GM10847 (cell line): ENCODE results near the gene C1orf21.

Source experiments
- POLR2A ChIP-seq: IDR thresholded peaks from 2 replicates; pipeline ENCODE4 v1.6.1; 2011; ENCODE audit not compliant: insufficient read length; ENCODE audit errors: extremely low read depth

Gene C1orf21

DNA sequence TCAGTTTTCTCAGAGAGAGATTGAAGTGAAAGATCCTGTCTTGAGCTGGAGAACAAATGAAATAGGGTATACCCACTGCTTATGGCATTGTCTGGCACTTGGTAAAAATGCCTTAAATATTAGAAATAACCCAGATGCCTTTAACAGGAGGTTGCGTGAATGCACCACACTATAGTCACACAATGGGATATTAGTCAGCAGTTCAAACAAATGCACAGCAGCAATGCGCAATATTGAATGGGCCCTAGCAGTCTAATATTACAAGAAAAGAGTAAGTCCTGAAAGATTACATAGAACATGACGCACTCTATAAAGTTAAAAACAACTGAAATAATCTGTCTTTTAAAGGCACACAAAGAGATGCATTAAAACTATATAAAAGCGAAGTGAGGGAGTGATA, 206.8 kb downstream of the C1orf21 start:
- no peak for TF ChIP-seq POLR2A

DNA sequence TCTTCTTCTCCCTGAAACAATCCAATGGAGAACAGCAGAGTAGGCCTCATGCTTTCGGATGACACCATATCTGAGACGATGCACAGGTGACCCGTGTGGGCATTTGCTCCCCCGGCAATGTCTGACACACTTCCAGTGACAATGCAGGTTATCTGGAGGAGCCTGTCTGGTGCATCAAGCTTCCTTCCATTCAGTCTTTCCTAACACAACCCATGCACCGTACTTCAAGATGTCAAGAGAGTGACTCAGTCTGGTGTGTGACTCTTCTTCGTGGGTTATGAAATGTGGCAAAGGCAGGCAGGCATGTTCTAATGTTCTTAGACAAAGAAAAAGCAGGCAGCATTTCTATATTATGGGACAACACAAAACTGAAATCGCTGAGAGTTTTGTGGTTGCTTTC, 208.8 kb downstream of the C1orf21 start:
- no peak for TF ChIP-seq POLR2A

DNA sequence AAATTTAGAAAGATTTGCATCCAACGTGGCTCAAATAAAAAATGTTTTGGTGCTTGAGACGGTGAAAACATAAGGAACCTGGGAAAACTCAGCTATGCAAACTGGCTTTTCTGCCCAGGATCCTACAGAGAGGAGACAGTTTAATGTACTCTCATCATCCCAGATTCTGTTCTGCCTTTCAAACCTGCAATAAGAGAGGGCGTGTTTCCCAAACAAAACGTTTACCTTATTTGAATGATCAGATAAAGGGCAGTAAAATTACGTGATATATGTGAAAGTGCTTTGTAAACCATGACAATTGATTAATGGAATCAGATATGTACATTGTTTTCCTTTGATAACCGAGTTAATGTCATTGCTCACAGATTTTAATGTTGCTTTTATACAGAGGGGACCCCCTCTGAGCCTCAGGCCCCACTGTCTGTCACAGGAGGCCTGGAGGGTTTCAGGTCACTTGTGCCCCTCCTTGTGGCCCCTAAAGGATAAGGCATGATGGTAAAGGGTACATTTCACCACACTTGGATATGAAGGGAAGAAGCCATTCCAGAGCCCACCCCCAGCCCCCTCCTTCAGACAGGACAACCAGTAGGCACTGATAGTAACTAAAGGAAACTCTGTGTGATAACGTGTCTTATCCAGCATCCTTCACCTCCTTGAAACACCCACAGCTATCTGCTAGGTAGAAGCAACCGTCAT, 210.3 kb downstream of the C1orf21 start:
- no peak for TF ChIP-seq POLR2A

DNA sequence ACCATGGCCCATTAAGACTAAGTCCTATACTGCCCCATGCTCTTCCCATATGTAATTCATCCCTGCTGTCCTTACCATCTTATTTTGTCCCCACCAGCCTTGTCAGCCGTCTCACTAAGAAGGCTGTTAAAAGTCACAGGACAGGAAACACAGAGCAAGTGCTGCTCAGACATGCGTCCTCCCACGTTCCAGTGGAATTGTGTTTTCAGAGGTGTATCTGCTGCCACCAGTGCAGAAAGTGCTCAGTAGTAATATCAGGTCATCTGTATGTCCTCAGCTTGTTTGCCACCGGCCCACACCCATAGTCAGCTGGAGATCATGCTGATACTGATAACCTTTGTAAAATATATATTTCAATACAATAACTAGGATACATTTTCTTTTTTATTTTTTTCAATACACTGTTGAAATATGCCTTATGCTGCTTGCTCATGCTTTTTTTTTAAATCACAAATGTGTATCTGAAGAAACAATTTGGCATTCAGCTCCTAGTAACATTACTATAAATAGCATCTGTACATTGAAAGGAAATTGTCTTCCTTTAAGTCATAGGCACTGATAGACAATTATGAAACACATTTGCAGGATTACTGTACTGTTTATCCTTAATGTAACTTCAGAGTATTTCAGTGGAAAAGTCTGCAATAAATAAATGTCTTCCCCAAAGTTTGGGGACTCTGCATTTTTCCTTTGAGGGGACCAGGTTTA, 211.0 kb downstream of the C1orf21 start:
- TF ChIP-seq POLR2A: no peak

DNA sequence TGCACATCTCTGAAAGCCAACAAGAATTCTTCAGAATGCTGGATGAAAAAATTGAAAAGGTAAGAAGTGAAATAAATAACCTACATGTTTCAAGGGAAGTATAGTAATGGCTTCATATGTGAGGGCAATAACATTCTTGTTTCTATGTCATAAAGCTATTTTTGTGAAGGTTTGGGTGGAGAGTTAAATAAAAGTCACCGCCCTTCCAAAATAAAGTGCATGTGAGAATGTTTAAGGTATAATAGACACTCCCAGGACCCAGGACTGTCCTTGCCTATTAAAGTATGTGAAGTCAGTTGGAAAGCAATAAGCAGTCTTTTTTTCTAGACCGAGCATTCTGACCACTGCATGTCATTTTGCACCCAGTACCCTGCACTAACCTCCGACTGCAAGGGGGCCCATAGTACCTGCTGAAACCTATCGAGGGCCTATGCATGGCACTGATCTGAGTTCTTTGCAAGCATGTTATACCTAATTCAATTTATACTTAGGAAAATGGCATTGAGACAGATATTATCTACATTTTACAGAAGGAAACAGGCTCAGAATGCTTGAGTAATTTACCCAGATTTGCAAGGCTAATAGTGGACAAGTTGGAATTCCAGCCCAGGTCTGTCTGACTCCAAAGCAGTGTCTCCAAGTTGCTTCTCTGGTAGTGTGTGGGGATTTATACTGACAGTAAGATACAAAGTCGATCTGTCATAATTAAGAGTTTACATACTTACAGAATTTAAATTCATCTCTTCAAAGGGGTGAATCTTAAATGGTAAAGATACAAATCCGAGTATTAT, 211.8 kb downstream of the C1orf21 start:
- no peak for TF ChIP-seq POLR2A

DNA sequence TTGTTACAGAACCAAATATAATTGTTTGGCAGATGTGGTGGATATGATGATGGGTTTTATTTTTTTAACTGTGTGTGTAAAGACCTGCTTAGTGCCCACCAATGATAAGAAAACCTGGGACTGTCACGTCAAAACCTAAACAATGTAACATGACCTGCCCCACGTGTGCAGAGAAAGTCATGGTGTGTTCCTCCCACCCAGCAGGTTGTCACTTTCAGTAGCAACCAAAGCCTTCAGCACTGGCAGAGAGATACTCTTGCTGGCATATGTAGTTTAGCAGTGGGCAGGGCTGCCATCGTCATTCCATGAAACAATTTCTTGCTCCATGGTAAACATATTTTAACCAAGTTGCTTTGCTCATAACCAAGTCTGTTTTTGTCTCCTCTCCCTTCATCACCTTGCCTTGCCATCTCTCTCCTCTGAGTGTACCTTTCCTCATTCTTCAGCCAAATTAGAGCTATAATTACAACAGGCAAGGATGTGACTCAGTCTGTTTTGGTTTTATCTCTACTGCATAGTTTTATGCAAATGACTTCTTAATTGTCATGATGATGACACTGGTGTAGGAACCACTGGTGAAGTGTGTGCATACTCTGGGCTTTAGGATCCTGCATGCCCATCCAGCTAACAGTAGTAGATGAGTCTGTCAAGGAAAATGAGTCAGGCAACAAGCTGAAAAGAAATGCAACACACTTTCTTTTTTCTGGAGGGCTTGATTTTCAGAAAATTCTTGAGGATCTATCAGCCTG, 217.5 kb downstream of the C1orf21 start:
- TF ChIP-seq POLR2A: no peak

- no peak for TF ChIP-seq POLR2A
Observed at GRCh38 chr1:184605941-184606340, 219.1 kb downstream of the C1orf21 start.

DNA sequence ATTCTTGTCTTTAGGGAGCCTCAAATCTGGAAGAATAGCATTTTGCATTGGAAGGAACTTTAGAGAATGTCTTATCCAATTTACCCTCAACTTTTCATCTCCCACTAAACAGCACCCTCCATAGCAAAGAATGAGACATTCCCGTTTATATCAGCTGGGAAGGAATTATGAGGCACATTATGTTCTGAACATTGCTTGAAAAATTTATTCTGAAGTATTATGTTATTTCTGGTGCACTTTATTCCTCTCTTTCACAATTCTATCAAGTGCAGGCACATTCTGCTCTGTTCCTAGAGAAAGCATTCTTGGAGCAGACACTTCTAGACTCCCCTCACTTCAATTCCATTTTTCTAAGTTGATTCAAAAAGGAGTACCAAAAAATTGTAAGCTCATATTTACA, 220.0 kb downstream of the C1orf21 start:
- TF ChIP-seq POLR2A: no peak

DNA sequence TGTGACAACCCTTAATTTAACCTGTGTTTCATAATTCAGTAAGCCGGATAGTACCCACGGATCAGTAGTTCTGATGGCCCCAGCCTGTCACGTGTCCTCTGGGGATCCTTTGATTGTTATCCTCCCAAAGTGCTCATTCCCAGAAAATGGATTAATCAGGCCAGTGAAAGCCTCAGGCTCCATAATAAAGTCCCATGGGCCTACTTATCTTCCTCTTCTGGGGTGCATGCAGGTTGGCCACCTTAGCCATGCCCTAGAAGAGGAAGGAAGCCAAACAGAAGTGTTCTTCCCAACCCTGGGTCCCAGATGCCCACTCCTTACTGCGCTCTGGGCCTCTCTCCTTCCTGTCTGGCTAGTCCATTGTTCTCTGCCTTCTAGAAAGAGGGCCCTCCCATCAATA, 221.8 kb downstream of the C1orf21 start:
- no peak for TF ChIP-seq POLR2A

DNA sequence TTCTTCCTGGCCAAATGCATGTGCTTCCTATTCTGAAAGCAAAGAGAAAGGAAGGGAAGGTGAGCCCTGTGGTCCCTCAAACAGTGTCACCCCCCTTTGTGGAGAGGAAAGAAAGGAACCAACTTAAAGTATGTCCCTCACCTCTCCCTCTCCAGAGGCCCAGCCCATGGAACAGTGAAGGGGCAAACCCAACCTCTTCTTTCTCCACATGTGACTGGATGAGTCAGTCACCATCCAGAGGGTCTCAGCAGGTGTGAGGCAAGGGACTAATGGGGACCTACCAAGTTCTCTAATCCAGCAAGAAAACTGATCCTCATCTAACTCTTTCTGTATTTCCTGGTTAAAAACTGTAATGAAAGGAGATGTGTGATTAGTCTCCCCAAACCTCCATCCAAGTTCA, 222.2 kb downstream of the C1orf21 start:
- no peak for TF ChIP-seq POLR2A

DNA sequence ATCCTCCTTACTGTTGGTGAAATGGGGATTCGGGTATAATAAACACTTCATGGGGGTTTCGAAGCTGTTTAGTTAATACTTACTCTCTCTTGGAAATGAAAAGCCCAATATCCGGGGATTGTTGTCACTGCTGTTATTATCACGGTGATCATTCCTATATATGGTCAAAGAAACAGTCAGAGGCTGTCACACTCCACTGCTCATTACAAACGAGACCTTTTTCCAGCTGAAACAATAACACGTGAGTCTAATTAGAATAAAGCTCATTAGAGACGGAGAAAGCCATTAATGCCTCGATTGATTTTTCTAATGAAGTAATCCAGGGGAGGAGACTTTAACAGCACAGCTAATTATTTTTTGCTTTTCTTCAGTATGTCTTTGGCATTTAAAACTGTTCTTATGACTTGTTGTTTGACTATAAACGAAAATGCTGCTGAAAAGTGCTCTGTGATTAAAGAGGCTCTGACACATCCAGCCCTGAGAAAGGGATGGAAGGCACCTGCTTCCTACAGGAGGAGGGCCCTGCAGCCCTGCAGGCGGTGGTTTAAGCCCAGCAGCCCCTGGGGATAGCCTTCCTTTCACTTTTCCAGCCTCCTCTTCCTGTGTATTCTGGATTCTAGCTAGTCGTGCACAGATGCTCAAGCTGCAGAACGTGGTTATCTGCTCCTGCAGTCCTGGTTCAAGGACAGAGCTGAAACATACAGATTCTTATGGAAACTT, 224.2 kb downstream of the C1orf21 start:
- TF ChIP-seq POLR2A: no peak

- no peak for TF ChIP-seq POLR2A
Observed at GRCh38 chr1:184614667-184615066, 227.8 kb downstream of the C1orf21 start.

GRCh38 chr1:184615301-184615700, 228.5 kb downstream of the C1orf21 start:
- TF ChIP-seq POLR2A: no peak

GRCh38 chr1:184616504-184616903, 229.7 kb downstream of the C1orf21 start:
- TF ChIP-seq POLR2A: no peak
